ENCODE data around the gene KCP. TPM values are rescaled to one million over a fixed set of nuclear protein-coding genes. Genes with fewer than 3 reads are reported as not detected.

KCP gene
- total RNA-seq, 1 experiment from 2014 or later: 5.3 TPM

DNA sequence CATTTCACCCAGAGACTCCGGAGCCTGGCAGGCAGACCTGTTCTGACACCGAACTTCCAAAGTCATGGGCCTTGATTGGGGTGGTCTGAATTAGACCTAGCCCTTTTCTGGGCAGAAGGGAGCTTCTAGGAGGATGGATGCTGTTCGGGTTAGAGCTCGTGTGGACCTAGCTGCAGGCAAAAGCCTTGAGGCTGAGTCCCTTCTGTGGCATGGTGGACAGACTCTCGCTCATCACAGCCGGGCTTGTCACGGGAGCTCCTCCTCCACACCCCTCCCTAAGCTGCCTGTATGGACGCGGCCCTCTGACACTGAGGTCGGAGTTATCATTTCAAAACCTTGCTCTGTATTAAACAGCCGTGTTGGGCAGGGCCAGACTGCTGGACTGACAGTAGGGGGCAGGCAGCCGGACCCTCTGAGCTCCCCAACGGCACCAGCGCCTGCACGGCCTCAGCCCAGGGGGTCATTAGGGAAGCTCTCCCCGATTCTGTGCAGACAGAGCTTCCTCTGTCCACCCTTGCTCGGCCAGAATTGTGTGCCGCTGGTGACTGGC is 29.4 kb upstream of the KCP start:
- no CpG with 5 or more reads among the region's 18 CpGs for WGBS (ENCODE audit: extremely low coverage, insufficient read length, low lambda C conversion rate)
- Histone ChIP-seq H3K23ac (ENCODE audit: insufficient read length, low read depth, low read length) (no peak overlapping the region), H3K56ac (ENCODE audit: insufficient read length, low read depth, low read length) (no peak overlapping the region), H4K20me1 (ENCODE audit: control insufficient read depth, insufficient read depth, insufficient read length) (no peaks in the 10 kb centered on the region), H3K4ac (ENCODE audit: low read depth, low read length) (no peak overlapping the region), H3K4me2 (ENCODE audit: insufficient read depth, insufficient read length, low read length) (no peak overlapping the region), H2BK15ac (ENCODE audit: low read depth, low read length) (no peak overlapping the region), H3K14ac (ENCODE audit: insufficient read depth, low read length) (no peak overlapping the region), H2AFZ (ENCODE audit: low read length) (no peak overlapping the region), H3K79me2 (ENCODE audit: insufficient read depth, low read length) (no peaks in the 10 kb centered on the region), H2BK120ac (ENCODE audit: low read depth, low read length, poor library complexity, severe bottlenecking) (no peak overlapping the region), H4K8ac (replicated peaks; ENCODE audit: insufficient read length, low read depth, low read length) (no peak overlapping the region), H3K4me1 (ENCODE audit: insufficient read depth, low read length) (no peaks in the 10 kb centered on the region), H3K27ac (ENCODE audit: insufficient read length, low read depth, low read length) (no peak overlapping the region), H3K18ac (ENCODE audit: insufficient read length, low read depth, low read length) (no peak overlapping the region), H2BK12ac (ENCODE audit: insufficient read length, low read depth, low read length) (no peak overlapping the region), H2BK5ac (ENCODE audit: insufficient read length, low read length) (no peak overlapping the region), H3K79me1 (ENCODE audit: insufficient read depth, low read depth, low read length, poor library complexity, severe bottlenecking) (no peaks in the 10 kb centered on the region), H4K91ac (ENCODE audit: insufficient read length, low read depth, low read length) (no peak overlapping the region), H3K27me3 (ENCODE audit: insufficient read depth, low read length) (peaks cover 20% of the 10 kb centered on the region; the same call in 1 of the 2 replicates), H2BK20ac (ENCODE audit: low read depth, low read length, poor library complexity, severe bottlenecking) (no peak overlapping the region), H3K23me2 (ENCODE audit: insufficient read length, low read depth, low read length, poor library complexity, severe bottlenecking) (peaks cover 5% of the 10 kb centered on the region), H2AK5ac (ENCODE audit: insufficient read length, low read length) (no peak overlapping the region), H3K9ac (ENCODE audit: extremely low read depth, insufficient read length, low read length) (no peak overlapping the region), H3K9me3 (ENCODE audit: control insufficient read depth, low read depth, low read length) (no peaks in the 10 kb centered on the region), H3T11ph (ENCODE audit: low read length) (no peak overlapping the region), H4K5ac (ENCODE audit: insufficient read length, low read depth, low read length) (no peak overlapping the region)
- Mint-ChIP-seq H3K36me3 (ENCODE audit: insufficient read depth in 1 of 3, low read depth in 3 of 3) (no peaks in the 10 kb centered on the region), H3K27ac (no peak overlapping the region), H3K4me1 (peaks cover 10 to 16% of the 10 kb centered on the region in 2 experiments), H3K9me3 (0 out of 5 replicates have a peak, but pooled peaks cover 0 to 2% of the 10 kb centered on the region in 2 experiments), H3K4me3 (no peak overlapping the region), H3K27me3 (ENCODE audit: low read depth) (peaks cover 70% of the 10 kb centered on the region)
- no peak for DNase-seq
- no peak for TF ChIP-seq CTCF (conservative IDR thresholded peaks at IDR 0.05)
